Prostate gland (tissue), 2 donors: ENCODE results near the gene LDAH.

Source experiments
- CTCF ChIP-seq, 4 experiments: fragments of 200-600 bp in 2 of 4; fragments of 450-650 bp in 2 of 4; sonication (generic) in 2 of 4; IDR thresholded peaks; 1 replicate in 3 of 4; 2 replicates in 1 of 4; pipeline ENCODE4 v1.5.1; 2016 to 2019; ENCODE audit warnings: antibody characterized with exemption in 4 of 4, mild to moderate bottlenecking in 2 of 4, moderate library complexity in 2 of 4
- POLR2A ChIP-seq: fragments of 450-650 bp; IDR thresholded peaks from one replicate; pipeline ENCODE4 v1.6.1; 2016; ENCODE audit warnings: antibody characterized with exemption, mild to moderate bottlenecking
- POLR2AphosphoS5 ChIP-seq: sonication (generic); formaldehyde crosslinking; IDR thresholded peaks from one replicate; pipeline ENCODE4 v1.6.1; 2017; ENCODE audit warnings: antibody characterized with exemption

- TF ChIP-seq POLR2AphosphoS5 (no peak), CTCF (IDR thresholded peaks at IDR 0.05) (no peak), POLR2A (no peak)
Observed at GRCh38 chr2:20654535-20654813, 168.4 kb downstream of the LDAH start.
